ENCODE results near the gene INPP4B. TPM values are rescaled to one million over a fixed set of nuclear protein-coding genes. Genes with fewer than 3 reads are reported as not detected.

Gene INPP4B
- total and polyA plus RNA-seq, 2 donors (not counting 1 experiment from before 2014, with no cell fraction given), result 0.03 TPM; not detected in 1

DNA sequence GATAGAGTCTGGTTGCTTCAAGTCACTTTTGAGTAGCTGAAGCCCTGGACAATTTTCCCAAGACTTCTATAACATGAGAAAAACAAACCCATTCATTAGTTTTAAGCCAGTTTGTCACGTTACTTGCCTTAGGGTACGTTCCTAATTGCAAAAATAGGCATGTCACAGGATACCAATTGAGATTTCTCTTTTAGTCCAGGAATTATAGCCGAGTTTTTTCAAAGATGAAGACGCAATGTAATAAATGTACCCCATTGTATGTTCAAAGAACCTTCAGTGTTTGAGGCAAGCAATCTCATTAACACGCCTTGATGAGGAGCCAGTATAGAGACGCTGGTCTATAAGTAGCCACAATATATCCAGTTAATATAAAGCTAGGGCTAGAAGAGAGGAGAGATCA, 534.2 kb downstream of the INPP4B start:
- no peaks in the 10 kb centered on the region for H3K9me3 Mint-ChIP-seq (ENCODE audit: insufficient read depth)
- ChIA-PET POLR2A (no interaction called here), CTCF (interaction anchor here (0.9 kb wide), 1 partner anchor 25 kb away, joined by 3 read pairs; no protein-coding TSS in a partner anchor)
- Histone ChIP-seq H3K4me1 (ENCODE audit: control insufficient read depth in 2 of 2, insufficient read depth in 2 of 2, low read length in 2 of 2) (no peaks in the 10 kb centered on the region), H3K36me3 (replicated peaks in 1 of 2; ENCODE audit: control extremely low read depth in 1 of 2, control insufficient read depth in 1 of 2, extremely low read depth in 1 of 2, insufficient read depth in 2 of 2, low read length in 1 of 2) (no peaks in the 10 kb centered on the region), H3K4me3 (ENCODE audit: control extremely low read depth in 1 of 5, extremely low read depth in 1 of 5, insufficient read depth in 1 of 5, low read depth in 2 of 5, low read length in 4 of 5) (no peak overlapping the region), H3K4me2 (replicated peaks; ENCODE audit: low read depth, low read length, poor library complexity, severe bottlenecking) (no peak overlapping the region), H3K27ac (ENCODE audit: low read length in 2 of 2) (no peak overlapping the region), H2AFZ (ENCODE audit: insufficient read depth, low read depth, low read length, poor library complexity, severe bottlenecking) (no peak overlapping the region), H4K20me1 (ENCODE audit: control insufficient read depth, insufficient read depth, low read length, poor library complexity, severe bottlenecking) (no peaks in the 10 kb centered on the region), H3K9ac (ENCODE audit: low read length) (no peak overlapping the region), H3K27me3 (replicated peaks in 1 of 4; ENCODE audit: control extremely low read depth in 1 of 4, control insufficient read depth in 3 of 4, insufficient read depth in 4 of 4, low read length in 3 of 4) (no peaks in the 10 kb centered on the region), H3K79me2 (ENCODE audit: control insufficient read depth, insufficient read depth, low read length) (no peaks in the 10 kb centered on the region), H3K9me3 (ENCODE audit: control extremely low read depth in 1 of 3, control insufficient read depth in 2 of 3, insufficient read depth in 1 of 3, low read length in 2 of 3) (no peaks in the 10 kb centered on the region)
- ATAC-seq (ENCODE audit: low read depth) (no peak), DNase-seq (no peak)
- no peaks in the 10 kb centered on the region for H3K27me3 Mint-ChIP-seq
- no peaks in the 10 kb centered on the region for H3K4me1 Mint-ChIP-seq
- 68% methylated on average over 4 of the region's 6 CpGs for WGBS (ENCODE audit: insufficient coverage)
- TF ChIP-seq, protein P1, sequence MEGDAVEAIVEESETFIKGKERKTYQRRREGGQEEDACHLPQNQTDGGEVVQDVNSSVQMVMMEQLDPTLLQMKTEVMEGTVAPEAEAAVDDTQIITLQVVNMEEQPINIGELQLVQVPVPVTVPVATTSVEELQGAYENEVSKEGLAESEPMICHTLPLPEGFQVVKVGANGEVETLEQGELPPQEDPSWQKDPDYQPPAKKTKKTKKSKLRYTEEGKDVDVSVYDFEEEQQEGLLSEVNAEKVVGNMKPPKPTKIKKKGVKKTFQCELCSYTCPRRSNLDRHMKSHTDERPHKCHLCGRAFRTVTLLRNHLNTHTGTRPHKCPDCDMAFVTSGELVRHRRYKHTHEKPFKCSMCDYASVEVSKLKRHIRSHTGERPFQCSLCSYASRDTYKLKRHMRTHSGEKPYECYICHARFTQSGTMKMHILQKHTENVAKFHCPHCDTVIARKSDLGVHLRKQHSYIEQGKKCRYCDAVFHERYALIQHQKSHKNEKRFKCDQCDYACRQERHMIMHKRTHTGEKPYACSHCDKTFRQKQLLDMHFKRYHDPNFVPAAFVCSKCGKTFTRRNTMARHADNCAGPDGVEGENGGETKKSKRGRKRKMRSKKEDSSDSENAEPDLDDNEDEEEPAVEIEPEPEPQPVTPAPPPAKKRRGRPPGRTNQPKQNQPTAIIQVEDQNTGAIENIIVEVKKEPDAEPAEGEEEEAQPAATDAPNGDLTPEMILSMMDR (IDR thresholded peaks at IDR 0.05), result no peak
- no peak for TF ChIP-seq EZH2 (IDR thresholded peaks at IDR 0.05; ENCODE audit: borderline replicate concordance, insufficient read depth, low read depth, low read length, poor library complexity, severe bottlenecking)
- intact Hi-C loops (cut with micrococcal nuclease), result no loop called here
- no peak overlapping the region for H3K27ac Mint-ChIP-seq
- no peak overlapping the region for H3K4me3 Mint-ChIP-seq

DNA sequence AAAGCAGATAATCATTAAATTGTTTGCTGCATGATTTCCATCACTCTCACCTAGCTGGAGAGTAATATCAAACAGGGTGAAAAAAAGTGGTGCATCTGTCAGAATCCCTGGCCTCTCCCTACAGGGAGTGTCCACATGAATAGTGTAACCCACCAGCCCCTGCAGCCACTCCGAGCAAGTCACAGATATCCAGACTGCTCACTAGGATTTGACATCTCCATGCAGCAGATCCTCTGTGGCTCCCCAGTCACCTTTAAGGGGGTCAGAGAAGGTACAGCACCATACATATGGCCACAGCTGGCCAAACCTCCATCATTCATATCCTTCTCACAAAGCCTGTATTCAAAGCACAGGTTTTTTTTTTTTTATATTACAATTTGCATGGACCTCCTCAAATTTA, 536.3 kb downstream of the INPP4B start:
- TF ChIP-seq, protein P1 (IDR thresholded peaks at IDR 0.05), result no peak
- TF ChIP-seq EZH2 (IDR thresholded peaks at IDR 0.05; ENCODE audit: borderline replicate concordance, insufficient read depth, low read depth, low read length, poor library complexity, severe bottlenecking), result no peak

More for the DNA sequence above, 536.3 kb downstream of the INPP4B start:
- Mint-ChIP-seq H3K9me3 (ENCODE audit: insufficient read depth) (no peaks in the 10 kb centered on the region), H3K4me3 (no peak overlapping the region), H3K4me1 (no peaks in the 10 kb centered on the region), H3K27me3 (no peaks in the 10 kb centered on the region), H3K27ac (no peak overlapping the region)
- H4K20me1 ChIP-seq (ENCODE audit: control insufficient read depth, insufficient read depth, low read length, poor library complexity, severe bottlenecking), result no peaks in the 10 kb centered on the region
- H3K9ac ChIP-seq (ENCODE audit: low read length), result no peak overlapping the region
- ChIA-PET POLR2A (no interaction called here), CTCF (no interaction called here)
- H3K4me1 ChIP-seq (ENCODE audit: control insufficient read depth in 2 of 2, insufficient read depth in 2 of 2, low read length in 2 of 2), result no peaks in the 10 kb centered on the region
- H3K79me2 ChIP-seq (ENCODE audit: control insufficient read depth, insufficient read depth, low read length), result no peaks in the 10 kb centered on the region
- no peak for ATAC-seq (ENCODE audit: low read depth)
- H3K9me3 ChIP-seq (ENCODE audit: control extremely low read depth in 1 of 3, control insufficient read depth in 2 of 3, insufficient read depth in 1 of 3, low read length in 2 of 3), result no peaks in the 10 kb centered on the region
- 75% methylated on average over 1 of the region's 1 CpG for WGBS (ENCODE audit: insufficient coverage)
- no peak overlapping the region for H2AFZ ChIP-seq (ENCODE audit: insufficient read depth, low read depth, low read length, poor library complexity, severe bottlenecking)
- H3K36me3 ChIP-seq (replicated peaks in 1 of 2; ENCODE audit: control extremely low read depth in 1 of 2, control insufficient read depth in 1 of 2, extremely low read depth in 1 of 2, insufficient read depth in 2 of 2, low read length in 1 of 2), result no peaks in the 10 kb centered on the region
- no peak overlapping the region for H3K4me3 ChIP-seq (ENCODE audit: control extremely low read depth in 1 of 5, extremely low read depth in 1 of 5, insufficient read depth in 1 of 5, low read depth in 2 of 5, low read length in 4 of 5)
- H3K27me3 ChIP-seq (replicated peaks in 1 of 4; ENCODE audit: control extremely low read depth in 1 of 4, control insufficient read depth in 3 of 4, insufficient read depth in 4 of 4, low read length in 3 of 4), result no peaks in the 10 kb centered on the region
- no peak overlapping the region for H3K4me2 ChIP-seq (replicated peaks; ENCODE audit: low read depth, low read length, poor library complexity, severe bottlenecking)
- intact Hi-C loops (cut with micrococcal nuclease), result no loop called here
- H3K27ac ChIP-seq (ENCODE audit: low read length in 2 of 2), result no peak overlapping the region
- no peak for DNase-seq

All from B cell (primary cell).